OCI-LY1 (cell line): ENCODE results near the gene GEMIN5.

ENCODE experiments used
- H2AFZ ChIP-seq: fragments of 200-600 bp; sonication (generic), shearing (Covaris generic); 2 replicates; pipeline ENCODE4 v1.6.0; 2014; ENCODE audit warnings: antibody characterized with exemption, mild to moderate bottlenecking, low read length
- H3F3A ChIP-seq: fragments of 200-600 bp; sonication (generic), shearing (Covaris generic); 2 replicates; pipeline ENCODE4 v1.6.0; 2014; ENCODE audit warnings: mild to moderate bottlenecking, antibody characterized with exemption, low read length, moderate library complexity; ENCODE audit not compliant: insufficient read depth
- H3K27ac ChIP-seq: fragments of 200-600 bp; sonication (generic); 2 replicates; pipeline ENCODE4 v1.5.1; 2014; ENCODE audit warnings: low read length, mixed run types, mild to moderate bottlenecking, low read depth; ENCODE audit not compliant: poor library complexity, severe bottlenecking
- H3K27me3 ChIP-seq: fragments of 200-600 bp; sonication (generic); 2 replicates; pipeline ENCODE4 v1.6.0; 2014; ENCODE audit warnings: antibody characterized with exemption, mild to moderate bottlenecking, low read length, moderate library complexity; ENCODE audit not compliant: insufficient read depth
- H3K36me3 ChIP-seq: fragments of 200-600 bp; sonication (generic); 2 replicates; pipeline ENCODE4 v1.6.1; 2014; ENCODE audit warnings: mild to moderate bottlenecking, antibody characterized with exemption, low read length, moderate library complexity, mixed read lengths; ENCODE audit not compliant: insufficient read depth
- H3K4me1 ChIP-seq: fragments of 200-600 bp; sonication (generic); 2 replicates; pipeline ENCODE4 v1.5.1; 2014; ENCODE audit warnings: mild to moderate bottlenecking, low read length, moderate library complexity; ENCODE audit not compliant: insufficient read depth, severe bottlenecking
- H3K4me2 ChIP-seq: fragments of 200-600 bp; sonication (generic), shearing (Covaris generic); 2 replicates; pipeline ENCODE4 v1.6.1; 2014; ENCODE audit warnings: low read length
- H3K4me3 ChIP-seq: fragments of 200-600 bp; sonication (generic); 2 replicates; pipeline ENCODE4 v1.5.1; 2014; ENCODE audit warnings: low read length, low read depth, mild to moderate bottlenecking, mixed read lengths; ENCODE audit not compliant: poor library complexity, severe bottlenecking
- H3K79me2 ChIP-seq: fragments of 200-600 bp; shearing (Covaris generic); 2 replicates; pipeline ENCODE4 v1.6.1; 2016; ENCODE audit warnings: mixed run types, low read length, mixed read lengths; ENCODE audit not compliant: insufficient read depth
- H3K9ac ChIP-seq: fragments of 200-600 bp; sonication (generic), shearing (Covaris generic); 2 replicates; pipeline ENCODE4 v1.6.1; 2014; ENCODE audit warnings: mild to moderate bottlenecking, low read length, mixed read lengths
- H3K9me2 ChIP-seq: fragments of 200-600 bp; sonication (generic), shearing (Covaris generic); 2 replicates; pipeline ENCODE4 v1.6.1; 2014; ENCODE audit warnings: low read depth, mild to moderate bottlenecking, low read length, mixed read lengths
- H3K9me3 ChIP-seq: fragments of 200-600 bp; shearing (Covaris generic); 2 replicates; pipeline ENCODE4 v1.6.1; 2014; ENCODE audit warnings: low read length, mixed read lengths
- H4K20me1 ChIP-seq: fragments of 200-600 bp; sonication (generic), shearing (Covaris generic); 2 replicates; pipeline ENCODE4 v1.6.0; 2016; ENCODE audit warnings: mild to moderate bottlenecking, low read length; ENCODE audit not compliant: insufficient read depth
- CTCF ChIP-seq: fragments of 200-600 bp; sonication (generic), shearing (Covaris generic); IDR thresholded peaks from 2 replicates; pipeline ENCODE4 v1.5.1; 2017; ENCODE audit warnings: mild to moderate bottlenecking, antibody characterized with exemption, low read length, moderate library complexity, mixed read lengths
- EZH2 ChIP-seq: fragments of 200-600 bp; sonication (generic), shearing (Covaris generic); IDR thresholded peaks from 2 replicates; pipeline ENCODE4 v1.8.0; 2017; ENCODE audit warnings: borderline replicate concordance, mixed run types, mild to moderate bottlenecking, antibody characterized with exemption, low read length, moderate library complexity, mixed read lengths

The GEMIN5 gene

GRCh38 chr5:154841273-154841661 lies 96.7 kb downstream of the GEMIN5 start:
- no peak for TF ChIP-seq EZH2
- no peak for TF ChIP-seq CTCF
- Histone ChIP-seq H3K79me2 (no peaks in the 10 kb centered on the region), H3K4me2 (no peak overlapping the region), H3K36me3 (no peaks in the 10 kb centered on the region), H2AFZ (no peak overlapping the region), H3K9ac (no peak overlapping the region), H3K27ac (no peak overlapping the region), H3K4me1 (no peaks in the 10 kb centered on the region), H3F3A (no peaks in the 10 kb centered on the region), H3K27me3 (no peaks in the 10 kb centered on the region), H4K20me1 (no peaks in the 10 kb centered on the region), H3K9me2 (no peaks in the 10 kb centered on the region), H3K9me3 (no peaks in the 10 kb centered on the region), H3K4me3 (no peak overlapping the region)

- Histone ChIP-seq H3F3A (no peaks in the 10 kb centered on the region), H3K36me3 (no peaks in the 10 kb centered on the region), H3K9ac (no peak overlapping the region), H3K9me3 (no peaks in the 10 kb centered on the region), H4K20me1 (no peaks in the 10 kb centered on the region), H2AFZ (no peak overlapping the region), H3K4me1 (no peaks in the 10 kb centered on the region), H3K4me2 (no peak overlapping the region), H3K4me3 (no peak overlapping the region), H3K79me2 (no peaks in the 10 kb centered on the region), H3K27ac (no peak overlapping the region), H3K27me3 (no peaks in the 10 kb centered on the region), H3K9me2 (no peaks in the 10 kb centered on the region)
- TF ChIP-seq EZH2 (no peak), CTCF (no peak)
These were observed 97.4 kb downstream of the GEMIN5 start for GRCh38 chr5:154840435-154841272.
